H4 (cell line): Measurements from ENCODE around the gene ZC3H12D. TPM values are rescaled to one million over a fixed set of nuclear protein-coding genes. Genes with fewer than 3 reads are reported as not detected.
"Not testable (repeated sequence)": the region's sequence is repeated elsewhere in the genome, so short reads cannot be mapped to it uniquely, and the experiment has no call there.

Experiments used
- DNase-seq: peaks from one replicate; pipeline ENCODE4 v3.0.0-alpha.2; 2015; ENCODE audit warnings: low spot score
- total RNA-seq: library from RNA; depleted of rRNA; stranded (reverse); fragments of >200 nt; shearing (Covaris generic); gene quantifications from 2 replicates; pipeline ENCODE4 v1.2.3, GENCODE V29; 2014; rRNA removed

The ZC3H12D gene
- 0.10 and 0.17 TPM in 2 replicates for total RNA-seq

- peak; percentile 78 for DNase-seq
These were observed at the start of gene ZC3H12D for GRCh38 chr6:149484733-149485700. TSS of gene ZC3H12D (minus strand) at chr6:149485014. CDS start at chr6:149474543, 10,471 bp downstream.

GRCh38 chr6:149529650-149530049 is 44.8 kb upstream of the ZC3H12D start:
- DNase-seq = no peak

- DNase-seq = no peak
These were observed 30.7 kb upstream of the ZC3H12D start for GRCh38 chr6:149515494-149515893.

GRCh38 chr6:149513915-149514314 is 29.1 kb upstream of the ZC3H12D start:
- DNase-seq = no peak

- DNase-seq = no peak
These were observed 26.1 kb upstream of the ZC3H12D start for GRCh38 chr6:149510793-149511512.

GRCh38 chr6:149508485-149508884 is 23.7 kb upstream of the ZC3H12D start:
- no peak for DNase-seq

- DNase-seq = no peak
These were observed 19.1 kb upstream of the ZC3H12D start for GRCh38 chr6:149503872-149504271.

- no peak for DNase-seq
These were observed 18.5 kb upstream of the ZC3H12D start for GRCh38 chr6:149503276-149503675.

- DNase-seq = no peak
These were observed 17.0 kb upstream of the ZC3H12D start for GRCh38 chr6:149501768-149502167.

- DNase-seq = no peak
These were observed 16.4 kb upstream of the ZC3H12D start for GRCh38 chr6:149501201-149501600.

- no peak for DNase-seq
These were observed 15.3 kb upstream of the ZC3H12D start for GRCh38 chr6:149500096-149500495.

- DNase-seq = peak; percentile 77
These were observed 14.3 kb upstream of the ZC3H12D start for GRCh38 chr6:149499066-149499465.

- DNase-seq = no peak
These were observed 12.6 kb upstream of the ZC3H12D start for GRCh38 chr6:149497365-149497764.

- peak; percentile 54 for DNase-seq
These were observed 11.8 kb upstream of the ZC3H12D start for GRCh38 chr6:149496597-149496996.

GRCh38 chr6:149495349-149496016 is 10.7 kb upstream of the ZC3H12D start:
- not testable (repeated sequence) for DNase-seq

- DNase-seq = not testable (repeated sequence)
These were observed 10.0 kb upstream of the ZC3H12D start for GRCh38 chr6:149494810-149495209.

- no peak for DNase-seq
These were observed 9.0 kb upstream of the ZC3H12D start for GRCh38 chr6:149493761-149494320.

GRCh38 chr6:149492798-149493343 is 8.1 kb upstream of the ZC3H12D start:
- no peak for DNase-seq

- no peak for DNase-seq
These were observed 5.2 kb upstream of the ZC3H12D start for GRCh38 chr6:149489967-149490366.

- no peak for DNase-seq
These were observed 4.0 kb upstream of the ZC3H12D start for GRCh38 chr6:149488815-149489214.

- no peak for DNase-seq
These were observed 2.5 kb upstream of the ZC3H12D start for GRCh38 chr6:149487316-149487715.
